ENCODE results near the gene SLCO4A1. TPM values are rescaled to one million over a fixed set of nuclear protein-coding genes. Genes with fewer than 3 reads are reported as not detected.

SLCO4A1 gene
- total and polyA plus RNA-seq, 9 of the 15 experiments (the other 6 are each of a cell fraction or from before 2014, with no cell fraction given): 1.6 to 21.9 (median 12.8) TPM

- TF ChIP-seq, protein P1, sequence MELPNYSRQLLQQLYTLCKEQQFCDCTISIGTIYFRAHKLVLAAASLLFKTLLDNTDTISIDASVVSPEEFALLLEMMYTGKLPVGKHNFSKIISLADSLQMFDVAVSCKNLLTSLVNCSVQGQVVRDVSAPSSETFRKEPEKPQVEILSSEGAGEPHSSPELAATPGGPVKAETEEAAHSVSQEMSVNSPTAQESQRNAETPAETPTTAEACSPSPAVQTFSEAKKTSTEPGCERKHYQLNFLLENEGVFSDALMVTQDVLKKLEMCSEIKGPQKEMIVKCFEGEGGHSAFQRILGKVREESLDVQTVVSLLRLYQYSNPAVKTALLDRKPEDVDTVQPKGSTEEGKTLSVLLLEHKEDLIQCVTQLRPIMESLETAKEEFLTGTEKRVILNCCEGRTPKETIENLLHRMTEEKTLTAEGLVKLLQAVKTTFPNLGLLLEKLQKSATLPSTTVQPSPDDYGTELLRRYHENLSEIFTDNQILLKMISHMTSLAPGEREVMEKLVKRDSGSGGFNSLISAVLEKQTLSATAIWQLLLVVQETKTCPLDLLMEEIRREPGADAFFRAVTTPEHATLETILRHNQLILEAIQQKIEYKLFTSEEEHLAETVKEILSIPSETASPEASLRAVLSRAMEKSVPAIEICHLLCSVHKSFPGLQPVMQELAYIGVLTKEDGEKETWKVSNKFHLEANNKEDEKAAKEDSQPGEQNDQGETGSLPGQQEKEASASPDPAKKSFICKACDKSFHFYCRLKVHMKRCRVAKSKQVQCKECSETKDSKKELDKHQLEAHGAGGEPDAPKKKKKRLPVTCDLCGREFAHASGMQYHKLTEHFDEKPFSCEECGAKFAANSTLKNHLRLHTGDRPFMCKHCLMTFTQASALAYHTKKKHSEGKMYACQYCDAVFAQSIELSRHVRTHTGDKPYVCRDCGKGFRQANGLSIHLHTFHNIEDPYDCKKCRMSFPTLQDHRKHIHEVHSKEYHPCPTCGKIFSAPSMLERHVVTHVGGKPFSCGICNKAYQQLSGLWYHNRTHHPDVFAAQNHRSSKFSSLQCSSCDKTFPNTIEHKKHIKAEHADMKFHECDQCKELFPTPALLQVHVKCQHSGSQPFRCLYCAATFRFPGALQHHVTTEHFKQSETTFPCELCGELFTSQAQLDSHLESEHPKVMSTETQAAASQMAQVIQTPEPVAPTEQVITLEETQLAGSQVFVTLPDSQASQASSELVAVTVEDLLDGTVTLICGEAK (IDR thresholded peaks at IDR 0.05): no peak
- TF ChIP-seq, protein P1 (CRISPR knock-in tag; IDR thresholded peaks at IDR 0.05): no peak
- TF ChIP-seq TOE1 (IDR thresholded peaks at IDR 0.05; ENCODE audit: borderline replicate concordance) (no peak), TOE1 (CRISPR knock-in tag; IDR thresholded peaks at IDR 0.05; ENCODE audit: borderline replicate concordance, low read depth) (no peak), ZNF263 (CRISPR knock-in tag; IDR thresholded peaks at IDR 0.05; ENCODE audit: borderline replicate concordance) (no peak), ZKSCAN1 (IDR thresholded peaks at IDR 0.05; ENCODE audit: low read depth, low read length) (no peak), SMARCB1 (IDR thresholded peaks at IDR 0.05; ENCODE audit: insufficient read length, low read depth) (no peak)
Observed at GRCh38 chr20:62697468-62697912, 55.2 kb downstream of the SLCO4A1 start (continued).

Measured in K562 (cell line).